Left renal cortex interstitium (tissue), 4 donors: ENCODE measurements around the gene DDAH1. TPM values are rescaled to one million over a fixed set of nuclear protein-coding genes. Genes with fewer than 3 reads are reported as not detected.
"Not testable (repeated sequence)": the region's sequence is repeated elsewhere in the genome, so short reads cannot be mapped to it uniquely, and the experiment has no call there.

Experiments
- DNase-seq, 4 donors: peaks; one replicate each; pipeline ENCODE4 v3.0.0-alpha.2; 2013; ENCODE audit warnings: low read depth in 4 of 4, low spot score in 2 of 4, missing footprints in 1 of 4
- polyA plus RNA-seq, 4 donors: library from polyadenylated mRNA; unstranded; fragments of 120-200 nt; gene quantifications; one replicate each; pipeline ENCODE4 v1.2.1, GENCODE V29; 2013; ENCODE audit not compliant: insufficient read length in 4 of 4

Gene DDAH1
- polyA plus RNA-seq: 100 to 1,000 TPM; 117 to 127 (median 120) TPM

- peak in 1 of 4 donors; percentile 47 for DNase-seq
Observed at GRCh38 chr1:85465099-85465785, at the start of gene DDAH1. TSS of gene DDAH1 (minus strand) at chr1:85465159. CDS start at chr1:85465045, 114 bp downstream.

GRCh38 chr1:85513998-85514397 lies 49.0 kb upstream of the DDAH1 start:
- DNase-seq: not testable (repeated sequence)

- DNase-seq: no peak
Observed at GRCh38 chr1:85504417-85504816, 39.5 kb upstream of the DDAH1 start.

GRCh38 chr1:85502625-85503083 lies 37.7 kb upstream of the DDAH1 start:
- DNase-seq: peak in 2 of 4 donors; percentile 26 to 51

GRCh38 chr1:85502171-85502570 lies 37.2 kb upstream of the DDAH1 start:
- DNase-seq: no peak

- no peak for DNase-seq
Observed at GRCh38 chr1:85501355-85501898, 36.5 kb upstream of the DDAH1 start.

GRCh38 chr1:85496941-85497582 lies 32.1 kb upstream of the DDAH1 start:
- no peak for DNase-seq

- DNase-seq: no peak
Observed at GRCh38 chr1:85495556-85495955, 30.6 kb upstream of the DDAH1 start.

- no peak for DNase-seq
Observed at GRCh38 chr1:85494904-85495266, 29.9 kb upstream of the DDAH1 start.

GRCh38 chr1:85494074-85494903 lies 29.3 kb upstream of the DDAH1 start:
- no peak for DNase-seq

- no peak for DNase-seq
Observed at GRCh38 chr1:85490270-85490985, 25.5 kb upstream of the DDAH1 start.

- DNase-seq: no peak
Observed at GRCh38 chr1:85488126-85488525, 23.2 kb upstream of the DDAH1 start.

GRCh38 chr1:85485516-85485915 lies 20.6 kb upstream of the DDAH1 start:
- DNase-seq: no peak

GRCh38 chr1:85484716-85485115 lies 19.8 kb upstream of the DDAH1 start:
- no peak for DNase-seq

GRCh38 chr1:85484264-85484663 lies 19.3 kb upstream of the DDAH1 start:
- DNase-seq: no peak

- DNase-seq: no peak
Observed at GRCh38 chr1:85481688-85482087, 16.7 kb upstream of the DDAH1 start.

GRCh38 chr1:85480566-85480965 lies 15.6 kb upstream of the DDAH1 start:
- no peak for DNase-seq

GRCh38 chr1:85479491-85479890 lies 14.5 kb upstream of the DDAH1 start:
- DNase-seq: no peak

- DNase-seq: no peak
Observed at GRCh38 chr1:85478366-85478765, 13.4 kb upstream of the DDAH1 start.

GRCh38 chr1:85475055-85475454 lies 10.1 kb upstream of the DDAH1 start:
- no peak for DNase-seq
